ENCODE measurements around the gene NKD2.
"Not testable (repeated sequence)": the region's sequence is repeated elsewhere in the genome, so short reads cannot be mapped to it uniquely, and the experiment has no call there.

Gene NKD2

GRCh38 chr5:1000329-1000728 is 8.3 kb upstream of the NKD2 start:
- CTCF ChIA-PET, result no interaction called here
- no peak overlapping the region for H3K27ac Mint-ChIP-seq

GRCh38 chr5:1000831-1001230 is 7.8 kb upstream of the NKD2 start:
- H3K36me3 Mint-ChIP-seq, H3K27ac Mint-ChIP-seq, DNase-seq, H3K4me3 Mint-ChIP-seq, H3K9me3 Mint-ChIP-seq: not testable (repeated sequence)
- CTCF ChIA-PET, result interaction anchor here (0.7 kb wide), 1 partner anchor 77 kb away, joined by 3 read pairs; no protein-coding TSS in a partner anchor
- Mint-ChIP-seq H3K4me1 (peaks cover 42% of the 10 kb centered on the region), H3K27me3 (peaks cover 85% of the 10 kb centered on the region)

More at GRCh38 chr5:1000329-1000728, 8.3 kb upstream of the NKD2 start:
- Mint-ChIP-seq H3K4me3 (no peak overlapping the region), H3K36me3 (no peaks in the 10 kb centered on the region), H3K4me1 (peaks cover 43% of the 10 kb centered on the region), H3K9me3 (no peaks in the 10 kb centered on the region), H3K27me3 (peaks cover 82% of the 10 kb centered on the region)
- DNase-seq, result peak; percentile 16

DNA sequence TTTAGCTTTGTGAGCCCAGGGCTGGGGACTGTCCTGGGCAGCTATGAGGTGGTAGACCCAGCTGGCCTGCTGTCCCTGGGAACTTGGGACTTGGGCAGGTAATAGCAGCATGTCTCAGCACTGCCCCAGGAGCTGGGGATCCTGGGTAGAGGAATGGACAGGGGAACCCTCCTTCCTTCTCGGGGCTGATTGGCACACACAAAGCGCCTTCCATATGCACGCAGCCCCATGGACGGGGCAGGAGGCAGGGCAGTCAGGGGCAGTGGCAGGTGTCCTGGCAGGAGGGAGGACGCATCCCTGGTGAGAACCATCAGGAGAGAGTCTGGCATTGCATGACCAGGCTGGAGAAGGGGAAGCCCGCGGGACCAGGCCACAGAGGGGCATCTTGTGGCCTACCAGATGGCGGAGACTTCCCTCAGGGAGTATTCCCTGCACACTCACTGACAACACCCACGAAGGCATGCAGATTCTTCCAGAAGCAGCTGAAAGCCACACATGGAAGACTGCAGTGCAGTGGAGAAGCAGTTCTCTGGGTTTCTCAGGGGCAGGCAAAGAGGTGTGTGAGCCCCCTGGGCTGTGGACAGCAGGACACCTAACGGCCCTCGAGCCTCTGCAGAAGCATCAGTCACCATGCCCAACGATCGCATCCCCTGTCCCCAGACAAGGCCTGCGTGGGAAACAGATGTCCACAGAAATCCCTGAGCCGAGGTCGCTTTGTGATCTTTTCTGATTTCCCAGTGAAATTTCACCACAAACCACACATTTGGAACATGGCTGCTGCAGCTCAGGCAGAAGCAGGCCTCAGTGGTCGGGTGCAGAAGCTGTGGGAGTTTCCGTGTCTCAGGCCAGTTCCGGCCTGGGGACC is 7.0 kb upstream of the NKD2 start:
- no peak for DNase-seq
- Mint-ChIP-seq H3K27ac (no peak overlapping the region), H3K4me3 (no peak overlapping the region), H3K4me1 (peaks cover 34% of the 10 kb centered on the region), H3K9me3 (no peaks in the 10 kb centered on the region), H3K36me3 (no peaks in the 10 kb centered on the region), H3K27me3 (peaks cover 89% of the 10 kb centered on the region)
- CTCF ChIA-PET, result interaction anchor here (0.7 kb wide), 1 partner anchor 78 kb away, joined by 3 read pairs; no protein-coding TSS in a partner anchor

- Mint-ChIP-seq H3K9me3 (no peaks in the 10 kb centered on the region), H3K27me3 (peaks cover 90% of the 10 kb centered on the region), H3K36me3 (no peaks in the 10 kb centered on the region), H3K27ac (no peak overlapping the region), H3K4me3 (no peak overlapping the region), H3K4me1 (peaks cover 28% of the 10 kb centered on the region)
- CTCF ChIA-PET, result no interaction called here
- DNase-seq, result no peak
Measured at GRCh38 chr5:1002271-1002546, 6.4 kb upstream of the NKD2 start.

DNA sequence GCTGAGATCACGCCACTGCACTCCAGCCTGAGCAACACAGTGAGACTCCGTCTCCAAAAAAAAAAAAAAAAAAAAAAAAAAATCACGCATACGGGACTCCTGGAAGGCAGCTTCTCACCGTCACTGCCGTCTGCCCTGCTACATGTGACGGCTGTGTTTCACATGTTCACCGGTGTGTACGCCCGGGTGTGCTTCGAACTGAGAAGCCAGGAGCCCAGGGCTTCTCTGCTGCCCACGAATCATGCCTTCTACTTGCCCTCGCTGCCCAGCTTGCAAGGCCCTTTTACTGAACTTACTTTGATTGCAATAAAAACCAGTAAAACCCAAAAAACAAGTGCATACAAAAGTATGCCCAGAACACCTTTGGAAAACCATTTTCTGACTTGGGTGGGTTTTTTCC is 5.8 kb upstream of the NKD2 start:
- H3K4me1 Mint-ChIP-seq, result peaks cover 29% of the 10 kb centered on the region
- H3K27me3 Mint-ChIP-seq, result peaks cover 96% of the 10 kb centered on the region
- CTCF ChIA-PET, result no interaction called here
- DNase-seq, result peak; percentile 20
- H3K36me3 Mint-ChIP-seq, result no peaks in the 10 kb centered on the region
- H3K27ac Mint-ChIP-seq, result no peak overlapping the region
- H3K4me3 Mint-ChIP-seq, result no peak overlapping the region
- no peaks in the 10 kb centered on the region for H3K9me3 Mint-ChIP-seq

DNA sequence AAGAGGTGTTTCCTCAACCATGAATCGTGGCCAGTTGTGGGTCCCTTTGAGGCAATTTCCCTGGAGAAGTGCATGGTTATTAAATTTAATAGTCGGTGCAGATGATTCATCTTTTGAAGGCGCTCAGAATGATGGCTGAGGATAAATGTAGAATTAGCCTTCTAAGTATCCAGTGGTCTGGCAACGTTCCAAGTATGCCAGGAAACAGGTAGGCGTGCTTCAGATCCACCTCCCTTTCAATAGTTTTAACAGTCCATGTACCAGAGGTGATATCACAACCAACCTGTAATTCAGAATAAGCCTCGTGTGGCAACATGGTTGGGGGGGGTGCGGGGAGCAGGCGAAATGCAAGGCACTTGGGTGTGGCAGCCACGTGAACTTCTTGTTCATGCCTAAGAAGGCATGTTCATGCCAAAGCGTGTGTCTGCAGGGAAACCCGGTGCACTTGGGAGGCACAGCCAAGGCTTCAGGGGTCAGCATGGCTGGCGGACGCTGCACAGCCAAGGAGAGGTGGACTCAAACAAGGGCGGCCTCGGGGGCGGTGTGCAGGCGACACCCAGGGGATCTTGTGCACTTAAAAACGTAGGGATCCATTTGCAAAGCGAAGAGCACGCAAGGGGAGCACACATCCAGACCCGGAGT is 5.2 kb upstream of the NKD2 start:
- Mint-ChIP-seq H3K4me3 (no peak overlapping the region), H3K4me1 (peaks cover 32% of the 10 kb centered on the region), H3K9me3 (no peaks in the 10 kb centered on the region), H3K27me3 (peaks cover 98% of the 10 kb centered on the region), H3K36me3 (no peaks in the 10 kb centered on the region), H3K27ac (no peak overlapping the region)
- CTCF ChIA-PET, result no interaction called here
- peak; percentile 19 for DNase-seq

- no peak overlapping the region for H3K27ac Mint-ChIP-seq
- H3K36me3 Mint-ChIP-seq, result no peaks in the 10 kb centered on the region
- CTCF ChIA-PET, result interaction anchor here (1.1 kb wide), 1 partner anchor 83 kb away, joined by 4 read pairs; no protein-coding TSS in a partner anchor
- peaks cover 96% of the 10 kb centered on the region for H3K27me3 Mint-ChIP-seq
- peak overlapping the region; percentile 70 for H3K4me3 Mint-ChIP-seq
- peaks cover 33% of the 10 kb centered on the region for H3K4me1 Mint-ChIP-seq
- DNase-seq, result peak; percentile 73
- no peaks in the 10 kb centered on the region for H3K9me3 Mint-ChIP-seq
Measured at GRCh38 chr5:1004461-1005248, 3.9 kb upstream of the NKD2 start.

DNA sequence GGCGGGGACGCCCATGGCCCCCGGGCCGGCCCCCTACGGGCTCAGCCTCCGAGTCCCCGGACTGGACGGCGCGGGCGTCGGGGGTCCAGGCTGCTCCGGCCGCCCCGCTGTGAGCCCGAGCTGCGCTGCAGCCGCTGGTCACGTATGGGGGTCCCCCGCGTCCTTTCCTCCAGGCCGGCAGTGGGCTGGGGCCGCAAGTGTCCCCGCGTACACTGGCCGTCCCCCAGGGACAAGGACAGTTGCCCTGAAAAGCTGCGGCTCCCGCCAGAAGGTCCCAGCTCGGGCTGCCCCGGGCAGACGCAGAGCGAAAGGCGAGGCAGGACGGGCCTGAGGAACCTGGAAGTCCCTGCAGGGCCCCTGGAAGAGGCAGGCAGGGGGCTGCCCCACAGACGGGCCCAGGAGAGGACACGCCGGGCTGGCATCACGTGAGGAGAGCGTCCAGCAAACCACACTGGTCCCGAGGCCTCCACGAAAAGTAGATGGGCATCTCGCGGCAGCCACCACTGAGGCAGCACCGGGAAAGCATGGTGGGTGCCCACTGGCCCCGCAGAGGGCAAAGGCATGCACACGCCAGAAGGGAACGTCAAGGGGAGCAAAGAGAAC is 3.3 kb upstream of the NKD2 start:
- Mint-ChIP-seq H3K27ac (no peak overlapping the region), H3K9me3 (no peaks in the 10 kb centered on the region), H3K4me3 (no peak overlapping the region), H3K36me3 (no peaks in the 10 kb centered on the region), H3K27me3 (peaks cover 98% of the 10 kb centered on the region), H3K4me1 (peaks cover 39% of the 10 kb centered on the region)
- CTCF ChIA-PET, result interaction anchor here (1.1 to 1.2 kb wide), 2 partner anchors 82 to 84 kb away, joined by 3 to 4 read pairs; no protein-coding TSS in a partner anchor
- no peak for DNase-seq

DNA sequence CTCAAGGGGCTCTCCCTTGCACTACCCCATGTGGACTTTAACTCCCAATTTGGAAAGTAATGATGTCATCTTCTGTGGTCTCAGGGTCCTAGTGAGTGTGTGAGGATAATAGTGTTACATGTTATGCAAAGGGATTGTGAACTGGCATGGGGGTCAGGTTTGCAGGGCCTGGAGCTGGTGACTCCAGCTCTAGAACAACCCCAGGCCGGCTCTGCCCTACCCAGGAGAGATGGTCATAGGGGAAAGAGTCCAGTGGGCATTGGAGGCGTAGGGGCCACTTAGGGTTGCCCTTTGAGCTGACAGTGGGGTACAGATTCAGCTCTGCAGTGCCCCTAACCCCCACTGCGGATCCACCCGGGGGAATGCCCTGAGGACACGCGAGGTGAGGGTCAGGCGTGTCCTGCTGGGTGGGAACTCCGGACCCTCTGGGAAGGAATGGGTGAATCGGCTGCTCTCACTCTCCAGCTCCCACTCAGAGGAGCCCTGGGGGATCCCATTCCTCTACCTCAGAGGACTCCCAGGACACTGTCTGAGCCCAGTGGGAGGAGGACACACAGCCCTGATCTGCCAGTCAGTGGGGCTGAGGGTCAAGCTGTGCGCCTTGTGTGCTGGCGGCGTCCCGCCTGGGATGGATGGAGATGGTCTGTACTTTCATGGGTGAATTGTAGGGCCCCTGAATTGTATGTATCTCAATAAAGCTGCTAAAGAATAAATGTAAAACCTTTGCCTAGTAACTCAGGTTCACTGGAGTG is 2.5 kb upstream of the NKD2 start:
- Mint-ChIP-seq H3K4me1 (peaks cover 46% of the 10 kb centered on the region), H3K27ac (no peak overlapping the region), H3K27me3 (peaks cover 98% of the 10 kb centered on the region), H3K36me3 (no peaks in the 10 kb centered on the region), H3K4me3 (peak overlapping the region; percentile 30), H3K9me3 (no peaks in the 10 kb centered on the region)
- DNase-seq, result peak; percentile 16
- CTCF ChIA-PET, result interaction anchor here (0.7 to 1.8 kb wide), 5 partner anchors 34 to 123 kb away, joined by 3 to 5 read pairs (median 3); no protein-coding TSS in a partner anchor

DNA sequence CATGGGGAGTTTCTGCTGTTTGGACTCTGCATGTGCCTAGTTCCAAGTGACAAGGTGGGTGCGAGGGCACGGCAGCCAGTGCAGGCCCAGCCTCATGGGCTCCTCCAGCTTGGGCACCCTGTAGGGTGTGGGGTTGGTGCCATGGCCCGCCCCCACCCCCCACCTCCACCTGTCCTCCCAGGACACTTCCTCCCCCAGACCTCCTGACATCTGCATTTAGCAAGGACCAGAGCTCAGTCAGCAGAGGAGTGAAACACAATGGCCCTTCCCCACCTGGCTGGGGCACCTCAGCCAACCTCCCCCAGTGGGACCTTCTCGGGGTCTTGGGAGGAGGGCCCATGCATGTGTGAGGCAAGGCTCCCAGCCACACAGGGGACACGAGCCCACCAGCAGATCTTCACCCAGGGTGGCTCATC is 1.9 kb upstream of the NKD2 start:
- Mint-ChIP-seq H3K27ac (no peak overlapping the region), H3K4me3 (no peak overlapping the region), H3K36me3 (no peaks in the 10 kb centered on the region), H3K9me3 (no peaks in the 10 kb centered on the region), H3K27me3 (peaks cover 98% of the 10 kb centered on the region), H3K4me1 (peaks cover 48% of the 10 kb centered on the region)
- DNase-seq, result peak; percentile 18
- CTCF ChIA-PET, result interaction anchor here (0.7 to 1.8 kb wide), 5 partner anchors 35 to 134 kb away, joined by 3 to 6 read pairs (median 4); no protein-coding TSS in a partner anchor

DNA sequence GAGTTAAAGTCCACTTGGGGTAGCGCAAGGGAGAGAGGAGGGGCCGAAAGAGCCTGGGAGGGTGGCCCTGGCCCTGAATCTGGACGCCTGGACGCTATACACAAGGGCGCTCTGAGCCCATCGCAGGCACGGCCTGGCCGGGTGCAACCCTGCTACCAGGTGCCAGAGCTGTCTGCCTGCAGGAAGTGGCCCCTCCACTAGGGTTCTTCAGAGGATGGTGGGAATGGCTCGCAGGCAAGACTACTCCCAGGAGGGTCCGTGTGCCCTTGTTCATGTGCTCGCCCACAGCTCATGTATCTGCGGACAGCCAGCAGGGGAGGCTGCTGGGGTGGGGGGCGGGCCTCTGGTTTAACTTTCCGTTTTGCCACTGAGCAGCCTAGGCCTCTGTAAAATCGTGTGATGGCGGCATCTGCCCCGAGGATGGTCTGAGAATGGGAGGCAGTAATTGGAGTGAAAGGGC is 1.4 kb upstream of the NKD2 start:
- H3K4me3 Mint-ChIP-seq, result no peak overlapping the region
- H3K36me3 Mint-ChIP-seq, result no peaks in the 10 kb centered on the region
- no peak overlapping the region for H3K27ac Mint-ChIP-seq
- CTCF ChIA-PET, result interaction anchor here (1.0 to 1.8 kb wide), 6 partner anchors 69 to 133 kb away, joined by 3 to 6 read pairs (median 4); no protein-coding TSS in a partner anchor
- no peaks in the 10 kb centered on the region for H3K9me3 Mint-ChIP-seq
- peaks cover 93% of the 10 kb centered on the region for H3K27me3 Mint-ChIP-seq
- peaks cover 43% of the 10 kb centered on the region for H3K4me1 Mint-ChIP-seq
- peak; percentile 18 for DNase-seq

GRCh38 chr5:1007681-1008450 is 736 bp upstream of the NKD2 start:
- DNase-seq, result peak; percentile 19
- no peaks in the 10 kb centered on the region for H3K36me3 Mint-ChIP-seq
- no peak overlapping the region for H3K27ac Mint-ChIP-seq
- H3K4me1 Mint-ChIP-seq, result peaks cover 40% of the 10 kb centered on the region
- H3K27me3 Mint-ChIP-seq, result peaks cover 89% of the 10 kb centered on the region
- peak overlapping the region; percentile 48 for H3K4me3 Mint-ChIP-seq
- CTCF ChIA-PET, result interaction anchor here (1.0 to 1.8 kb wide), 5 partner anchors 70 to 133 kb away, joined by 3 to 6 read pairs (median 5); no protein-coding TSS in a partner anchor
- H3K9me3 Mint-ChIP-seq, result no peaks in the 10 kb centered on the region
